NCI-H2196 treated with DMSO at 0.1 percent for 48 hours (cell line): Measurements from ENCODE around the gene PCDHGA1.

Experiments used
- DNase-seq: peaks from one replicate; lab custom pipeline; 2025; ENCODE audit not compliant: unreplicated experiment; lab: John Stamatoyannopoulos, UW

The PCDHGA1 gene

GRCh38 chr5:141528291-141528984 is 198.1 kb downstream of the PCDHGA1 start:
- peak; percentile 79 for DNase-seq

- DNase-seq = no peak
Measured at GRCh38 chr5:141529002-141529401, 198.7 kb downstream of the PCDHGA1 start.

GRCh38 chr5:141529873-141530272 is 199.6 kb downstream of the PCDHGA1 start:
- no peak for DNase-seq

GRCh38 chr5:141532726-141533125 is 202.4 kb downstream of the PCDHGA1 start:
- DNase-seq = no peak

GRCh38 chr5:141533897-141534296 is 203.6 kb downstream of the PCDHGA1 start:
- no peak for DNase-seq

- DNase-seq = no peak
Measured at GRCh38 chr5:141534492-141535213, 204.3 kb downstream of the PCDHGA1 start.

GRCh38 chr5:141543053-141543452 is 212.7 kb downstream of the PCDHGA1 start:
- no peak for DNase-seq

- DNase-seq = no peak
Measured at GRCh38 chr5:141547488-141547887, 217.2 kb downstream of the PCDHGA1 start.

- DNase-seq = no peak
Measured at GRCh38 chr5:141547921-141548320, 217.6 kb downstream of the PCDHGA1 start.

- peak; percentile 35 for DNase-seq
Measured at GRCh38 chr5:141557681-141558136, 227.4 kb downstream of the PCDHGA1 start.

GRCh38 chr5:141558150-141558549 is 227.8 kb downstream of the PCDHGA1 start:
- DNase-seq = no peak

GRCh38 chr5:141559461-141559860 is 229.1 kb downstream of the PCDHGA1 start:
- no peak for DNase-seq

GRCh38 chr5:141560151-141560550 is 229.8 kb downstream of the PCDHGA1 start:
- DNase-seq = peak; percentile 30

GRCh38 chr5:141560725-141561483 is 230.6 kb downstream of the PCDHGA1 start:
- DNase-seq = peak; percentile 96
